Keratinocyte (primary cell): Measurements from ENCODE around the gene TOP1. TPM values are rescaled to one million over a fixed set of nuclear protein-coding genes. Genes with fewer than 3 reads are reported as not detected.
A peak's percentile ranks its signal among the peaks of the same experiment; 100 is the strongest.

Source experiments
- DNase-seq: peaks from one replicate; pipeline ENCODE4 v3.0.0-alpha.2; 2011; ENCODE audit warnings: low read depth, missing footprints, low spot score
- FAIRE-seq: peaks from 2 replicates; lab custom pipeline; 2011; peaks lifted over from hg19 to GRCh38; lab: Jason Lieb, UNC
- H2AFZ ChIP-seq: 2 replicates; pipeline ENCODE4 v1.6.0; 2012; ENCODE audit warnings: low read length, control low read depth, inconsistent platforms; ENCODE audit not compliant: control insufficient read depth
- H3K27ac ChIP-seq: 2 replicates; pipeline ENCODE4 v1.5.1; 2011; ENCODE audit warnings: low read length; ENCODE audit not compliant: control insufficient read depth, insufficient read depth
- H3K27me3 ChIP-seq: 3 replicates; pipeline ENCODE4 v1.6.0; 2011; ENCODE audit warnings: low read length; ENCODE audit not compliant: control insufficient read depth, insufficient read depth; ENCODE audit errors: extremely low read depth
- H3K36me3 ChIP-seq, 2 experiments: 2 replicates in 1 of 2; 3 replicates in 1 of 2; pipeline ENCODE4 v1.5.1; 2011; ENCODE audit warnings: low read length in 2 of 2, mild to moderate bottlenecking in 1 of 2; ENCODE audit not compliant: control insufficient read depth in 2 of 2, insufficient read depth in 2 of 2; ENCODE audit errors: extremely low read depth in 1 of 2
- H3K4me1 ChIP-seq: 3 replicates; pipeline ENCODE4 v1.5.1; 2011; ENCODE audit warnings: low read length; ENCODE audit not compliant: control insufficient read depth, insufficient read depth; ENCODE audit errors: extremely low read depth
- H3K4me2 ChIP-seq: 3 replicates; pipeline ENCODE4 v1.6.0; 2011; ENCODE audit warnings: low read depth, low read length; ENCODE audit not compliant: control insufficient read depth, insufficient read depth; ENCODE audit errors: extremely low read depth
- H3K4me3 ChIP-seq, 3 experiments: fragments of 200-600 bp in 1 of 3; sonication (generic) in 1 of 3; 2 replicates in 2 of 3; 3 replicates in 1 of 3; pipeline ENCODE4 v1.5.1; 2011 to 2016; ENCODE audit warnings: low read length in 3 of 3, mild to moderate bottlenecking in 3 of 3, control low read depth in 2 of 3, inconsistent platforms in 1 of 3, low read depth in 1 of 3, mixed read lengths in 1 of 3, mixed run types in 1 of 3, moderate library complexity in 1 of 3; ENCODE audit not compliant: control insufficient read depth in 2 of 3, insufficient read depth in 2 of 3; ENCODE audit errors: extremely low read depth in 1 of 3
- H3K79me2 ChIP-seq: 2 replicates; pipeline ENCODE4 v1.6.0; 2012; ENCODE audit warnings: low read length; ENCODE audit not compliant: control insufficient read depth, insufficient read depth
- H3K9ac ChIP-seq: 3 replicates; pipeline ENCODE4 v1.6.0; 2011; ENCODE audit warnings: low read length; ENCODE audit not compliant: control insufficient read depth, insufficient read depth; ENCODE audit errors: extremely low read depth
- H3K9me1 ChIP-seq: 3 replicates; pipeline ENCODE4 v1.6.0; 2011; ENCODE audit warnings: low read length; ENCODE audit not compliant: control insufficient read depth, insufficient read depth; ENCODE audit errors: extremely low read depth
- H3K9me3 ChIP-seq: 2 replicates; pipeline ENCODE4 v1.5.1; 2012; ENCODE audit warnings: low read depth, low read length; ENCODE audit not compliant: control insufficient read depth
- H4K20me1 ChIP-seq: 3 replicates; pipeline ENCODE4 v1.6.0; 2011; ENCODE audit warnings: low read length; ENCODE audit not compliant: control insufficient read depth, insufficient read depth; ENCODE audit errors: extremely low read depth
- EZH2 ChIP-seq: IDR thresholded peaks from one replicate; pipeline ENCODE4 v1.6.1; 2012; ENCODE audit warnings: inconsistent platforms, mild to moderate bottlenecking, low read length, moderate library complexity
- dilution Hi-C: fragments of 300-500 bp; cut with MboI; formaldehyde crosslinking; loops from one replicate; pipeline ENCODE4 v1.7.0; 2020; ENCODE audit warnings: low sequenced_read_pairs; ENCODE audit not compliant: extremely low pct_ligation_motif_present
- polyA plus RNA-seq, 5 experiments: library from polyadenylated mRNA; depleted of rRNA in 3 of 5; stranded (reverse) in 3 of 5; stranded (forward) in 1 of 5; unstranded in 1 of 5; fragments of >200 nt; gene quantifications; 1 replicate in 1 of 5; 2 replicates in 3 of 5; 3 replicates in 1 of 5; pipeline versions ENCODE4 v1.2.1 to v1.2.3, GENCODE V29; 2011 to 2012; ENCODE audit warnings: missing spikeins in 2 of 5, low read depth in 1 of 5, low replicate concordance in 1 of 5
- TF ChIP-seq, protein P1 (sequence below), 3 experiments: IDR thresholded peaks in 1 of 3; conservative IDR thresholded peaks in 1 of 3; optimal IDR thresholded peaks in 1 of 3; 2 replicates in 2 of 3; 3 replicates in 1 of 3; pipeline versions ENCODE3 to v1.5.1; 2011; ENCODE audit warnings: low read length in 3 of 3, mild to moderate bottlenecking in 3 of 3, moderate library complexity in 2 of 3, control low read depth in 1 of 3, inconsistent platforms in 1 of 3; ENCODE audit not compliant: insufficient read depth in 2 of 3; ENCODE audit errors: extremely low read depth in 1 of 3

Gene TOP1
- polyA plus RNA-seq, 1 donor (not counting 4 experiments of a cell fraction or from before 2014, with no cell fraction given) = 25.2 TPM

DNA sequence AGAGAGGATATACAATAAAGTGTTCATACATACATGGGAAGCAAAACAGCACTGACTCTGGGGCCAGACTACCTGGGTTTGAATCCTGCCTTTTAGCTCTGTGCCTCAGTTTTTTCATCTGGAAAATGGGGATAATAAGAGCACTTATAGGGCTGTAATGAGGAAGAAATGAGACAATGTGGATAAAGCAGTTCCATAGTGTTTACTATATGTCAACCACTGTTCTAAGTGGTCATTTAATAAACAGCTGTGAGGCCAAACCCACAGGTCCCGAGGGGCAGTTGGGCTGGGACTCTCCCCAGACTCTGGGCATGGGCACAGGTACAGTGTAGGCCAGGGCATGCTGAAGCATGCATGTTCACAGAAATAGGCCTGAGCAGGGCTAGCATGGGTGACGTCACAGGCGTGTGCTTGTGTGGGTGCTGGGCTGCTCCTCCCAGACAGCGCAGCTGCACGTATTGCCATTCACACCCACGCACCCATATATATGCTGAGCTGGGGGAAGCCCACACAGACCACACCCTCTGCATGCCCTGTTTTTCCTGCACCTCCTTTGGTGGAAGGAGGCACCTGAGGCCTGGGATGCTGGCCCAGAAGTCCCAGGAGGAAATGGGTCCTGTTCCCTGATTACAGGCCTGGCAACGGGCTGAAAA is 105.2 kb downstream of the TOP1 start:
- DNase-seq (peak; percentile 95), FAIRE-seq (peak; percentile 74)
- H3K9me3 ChIP-seq = no peaks in the 10 kb centered on the region
- no peaks in the 10 kb centered on the region for H3K9me1 ChIP-seq
- H3K4me3 ChIP-seq = no peak overlapping the region
- no peaks in the 10 kb centered on the region for H3K27me3 ChIP-seq
- peak overlapping the region; percentile 7 for H3K4me2 ChIP-seq
- H3K79me2 ChIP-seq = peaks cover 15% of the 10 kb centered on the region
- no peak overlapping the region for H2AFZ ChIP-seq
- no peak for TF ChIP-seq EZH2
- TF ChIP-seq, protein P1, sequence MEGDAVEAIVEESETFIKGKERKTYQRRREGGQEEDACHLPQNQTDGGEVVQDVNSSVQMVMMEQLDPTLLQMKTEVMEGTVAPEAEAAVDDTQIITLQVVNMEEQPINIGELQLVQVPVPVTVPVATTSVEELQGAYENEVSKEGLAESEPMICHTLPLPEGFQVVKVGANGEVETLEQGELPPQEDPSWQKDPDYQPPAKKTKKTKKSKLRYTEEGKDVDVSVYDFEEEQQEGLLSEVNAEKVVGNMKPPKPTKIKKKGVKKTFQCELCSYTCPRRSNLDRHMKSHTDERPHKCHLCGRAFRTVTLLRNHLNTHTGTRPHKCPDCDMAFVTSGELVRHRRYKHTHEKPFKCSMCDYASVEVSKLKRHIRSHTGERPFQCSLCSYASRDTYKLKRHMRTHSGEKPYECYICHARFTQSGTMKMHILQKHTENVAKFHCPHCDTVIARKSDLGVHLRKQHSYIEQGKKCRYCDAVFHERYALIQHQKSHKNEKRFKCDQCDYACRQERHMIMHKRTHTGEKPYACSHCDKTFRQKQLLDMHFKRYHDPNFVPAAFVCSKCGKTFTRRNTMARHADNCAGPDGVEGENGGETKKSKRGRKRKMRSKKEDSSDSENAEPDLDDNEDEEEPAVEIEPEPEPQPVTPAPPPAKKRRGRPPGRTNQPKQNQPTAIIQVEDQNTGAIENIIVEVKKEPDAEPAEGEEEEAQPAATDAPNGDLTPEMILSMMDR (optimal IDR thresholded peaks at IDR 0.05 in 1 of 3, IDR thresholded peaks at IDR 0.05 in 1 of 3, conservative IDR thresholded peaks at IDR 0.05 in 1 of 3; ENCODE audit: extremely low read depth in 1 of 3, insufficient read depth in 2 of 3, low read length in 3 of 3) = no peak
- H3K36me3 ChIP-seq = peaks cover 0 to under 1% of the 10 kb centered on the region in 2 experiments
- H4K20me1 ChIP-seq = peaks cover 2% of the 10 kb centered on the region
- H3K27ac ChIP-seq = peak overlapping the region; percentile 57
- peaks cover 35% of the 10 kb centered on the region for H3K4me1 ChIP-seq
- dilution Hi-C loops = no loop called here
- peak overlapping the region; percentile 5 for H3K9ac ChIP-seq

- H3K9ac ChIP-seq = peak overlapping the region; percentile 5
- H3K36me3 ChIP-seq = peaks cover 0 to 2% of the 10 kb centered on the region in 2 experiments
- no peaks in the 10 kb centered on the region for H3K9me3 ChIP-seq
- no peaks in the 10 kb centered on the region for H3K27me3 ChIP-seq
- TF ChIP-seq, protein P1 (optimal IDR thresholded peaks at IDR 0.05 in 1 of 3, IDR thresholded peaks at IDR 0.05 in 1 of 3, conservative IDR thresholded peaks at IDR 0.05 in 1 of 3; ENCODE audit: extremely low read depth in 1 of 3, insufficient read depth in 2 of 3, low read length in 3 of 3) = no peak
- TF ChIP-seq EZH2 = no peak
- peaks cover 43% of the 10 kb centered on the region for H3K4me1 ChIP-seq
- no peak overlapping the region for H3K4me3 ChIP-seq
- DNase-seq (no peak), FAIRE-seq (no peak)
- dilution Hi-C loops = no loop called here
- H3K9me1 ChIP-seq = peaks cover 3% of the 10 kb centered on the region
- no peak overlapping the region for H2AFZ ChIP-seq
- peak overlapping the region; percentile 4 for H3K4me2 ChIP-seq
- H3K27ac ChIP-seq = peak overlapping the region; percentile 57
- peaks cover 5% of the 10 kb centered on the region for H4K20me1 ChIP-seq
- H3K79me2 ChIP-seq = peaks cover 22% of the 10 kb centered on the region
Measured at GRCh38 chr20:41134362-41135186, 106.0 kb downstream of the TOP1 start.
